ENCODE results near the gene HNRNPF.

DNA sequence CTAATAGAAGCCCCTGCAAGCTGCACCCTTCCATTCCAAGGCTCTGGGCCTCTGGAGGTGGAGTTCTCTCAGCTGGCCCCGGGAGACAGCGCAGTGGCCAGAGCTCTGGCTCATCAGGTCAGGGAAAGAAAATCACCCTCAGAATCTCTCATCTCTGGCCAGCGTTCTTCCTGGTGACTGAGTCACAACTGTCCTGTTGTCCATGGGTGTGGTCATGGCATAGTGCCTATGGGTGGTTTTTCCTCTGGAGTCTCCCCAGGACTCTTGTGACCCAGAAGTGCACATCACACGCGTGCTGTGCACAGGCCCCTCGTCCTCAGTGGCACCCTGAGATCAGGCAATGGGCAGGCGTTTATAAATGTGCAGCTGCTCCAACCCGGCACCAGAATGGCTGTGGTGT lies 64.9 kb downstream of the HNRNPF start:
- TF ChIP-seq, protein P1, sequence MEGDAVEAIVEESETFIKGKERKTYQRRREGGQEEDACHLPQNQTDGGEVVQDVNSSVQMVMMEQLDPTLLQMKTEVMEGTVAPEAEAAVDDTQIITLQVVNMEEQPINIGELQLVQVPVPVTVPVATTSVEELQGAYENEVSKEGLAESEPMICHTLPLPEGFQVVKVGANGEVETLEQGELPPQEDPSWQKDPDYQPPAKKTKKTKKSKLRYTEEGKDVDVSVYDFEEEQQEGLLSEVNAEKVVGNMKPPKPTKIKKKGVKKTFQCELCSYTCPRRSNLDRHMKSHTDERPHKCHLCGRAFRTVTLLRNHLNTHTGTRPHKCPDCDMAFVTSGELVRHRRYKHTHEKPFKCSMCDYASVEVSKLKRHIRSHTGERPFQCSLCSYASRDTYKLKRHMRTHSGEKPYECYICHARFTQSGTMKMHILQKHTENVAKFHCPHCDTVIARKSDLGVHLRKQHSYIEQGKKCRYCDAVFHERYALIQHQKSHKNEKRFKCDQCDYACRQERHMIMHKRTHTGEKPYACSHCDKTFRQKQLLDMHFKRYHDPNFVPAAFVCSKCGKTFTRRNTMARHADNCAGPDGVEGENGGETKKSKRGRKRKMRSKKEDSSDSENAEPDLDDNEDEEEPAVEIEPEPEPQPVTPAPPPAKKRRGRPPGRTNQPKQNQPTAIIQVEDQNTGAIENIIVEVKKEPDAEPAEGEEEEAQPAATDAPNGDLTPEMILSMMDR (conservative IDR thresholded peaks at IDR 0.05; ENCODE audit: low read length): no peak
- TF ChIP-seq EZH2phosphoT487 (IDR thresholded peaks at IDR 0.05; ENCODE audit: borderline replicate concordance, low read depth, low read length): no peak
